Measurements from ENCODE around the gene TIMP2. TPM values are rescaled to one million over a fixed set of nuclear protein-coding genes. Genes with fewer than 3 reads are reported as not detected.

The TIMP2 gene
- total RNA-seq, 1 experiment from 2014 or later = 62.4 TPM

- POLR2A ChIA-PET = no interaction called here
- Histone ChIP-seq H3K9me3 (ENCODE audit: control insufficient read depth, insufficient read depth, low read depth, low read length) (no peaks in the 10 kb centered on the region), H3K27ac (ENCODE audit: low read length) (no peak overlapping the region), H3K27me3 (ENCODE audit: control insufficient read depth, insufficient read depth, low read length) (no peaks in the 10 kb centered on the region), H3K36me3 (ENCODE audit: control insufficient read depth, insufficient read depth, low read length) (peaks cover 25% of the 10 kb centered on the region), H3K4me3 (ENCODE audit: low read depth in 2 of 2, low read length in 2 of 2) (no peak overlapping the region), H3K4me1 (ENCODE audit: control insufficient read depth, insufficient read depth, low read length) (no peaks in the 10 kb centered on the region)
- ATAC-seq (no peak), DNase-seq (ENCODE audit: low read depth, low spot score) (no peak)
- TF ChIP-seq POLR2AphosphoS5 (IDR thresholded peaks at IDR 0.05; ENCODE audit: low read depth, low read length) = no peak
- TF ChIP-seq TCF7L2 (IDR thresholded peaks at IDR 0.05; ENCODE audit: low read depth, low read length) = no peak
- no peak for TF ChIP-seq CTCF (IDR thresholded peaks at IDR 0.05)
- TF ChIP-seq SIN3A (IDR thresholded peaks at IDR 0.05; ENCODE audit: borderline replicate concordance, insufficient read depth, low read depth, low read length) = no peak
- no peak for TF ChIP-seq REST (IDR thresholded peaks at IDR 0.05; ENCODE audit: insufficient read depth in 1 of 2, low read depth in 2 of 2, low read length in 1 of 2)
- intact Hi-C loops (cut with micrococcal nuclease; ENCODE audit: unreplicated experiment) (no loop called here), in situ Hi-C loops (cut with HindIII; ENCODE audit: low pct_unique_long_range_greater_than_20kb, low sequenced_read_pairs) (loop anchor here (25.0 kb wide), 1 partner anchor 338 kb away; no protein-coding TSS in a partner anchor)
- no TSS peak for BruUV-seq (replicated peaks)
- CTCF ChIA-PET = no interaction called here
These were observed 99.5 kb downstream of the TIMP2 start for GRCh38 chr17:78825696-78826095.

DNA sequence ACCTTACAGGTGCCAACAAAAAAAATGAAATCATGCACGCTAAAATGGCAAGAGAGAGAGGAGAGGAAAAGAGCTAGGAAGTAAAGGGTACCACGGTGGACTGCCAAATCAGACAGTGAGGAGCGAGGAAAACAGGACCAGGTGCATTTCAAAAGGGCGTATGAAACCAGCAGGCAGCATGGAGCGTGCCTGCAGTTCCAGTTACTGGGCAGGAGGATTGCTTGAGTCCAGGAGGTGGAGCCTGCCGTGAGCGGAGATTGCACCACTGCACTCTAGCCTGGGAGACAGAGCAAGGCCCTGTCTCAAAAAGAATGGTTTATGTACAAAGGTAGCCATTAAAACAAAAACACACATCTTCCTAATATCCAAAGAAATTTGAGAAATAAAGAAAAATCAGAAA, 100.9 kb downstream of the TIMP2 start:
- Histone ChIP-seq H3K9me3 (ENCODE audit: control insufficient read depth, insufficient read depth, low read depth, low read length) (no peaks in the 10 kb centered on the region), H3K36me3 (ENCODE audit: control insufficient read depth, insufficient read depth, low read length) (peaks cover 24% of the 10 kb centered on the region), H3K27ac (ENCODE audit: low read length) (no peak overlapping the region), H3K27me3 (ENCODE audit: control insufficient read depth, insufficient read depth, low read length) (no peaks in the 10 kb centered on the region), H3K4me3 (ENCODE audit: low read depth in 2 of 2, low read length in 2 of 2) (no peak overlapping the region), H3K4me1 (ENCODE audit: control insufficient read depth, insufficient read depth, low read length) (no peaks in the 10 kb centered on the region)
- no TSS peak for BruUV-seq (replicated peaks)
- in situ Hi-C loops (cut with HindIII; ENCODE audit: low pct_unique_long_range_greater_than_20kb, low sequenced_read_pairs) (no loop called here), intact Hi-C loops (cut with micrococcal nuclease; ENCODE audit: unreplicated experiment) (no loop called here)
- TF ChIP-seq SIN3A (IDR thresholded peaks at IDR 0.05; ENCODE audit: borderline replicate concordance, insufficient read depth, low read depth, low read length) (no peak), POLR2AphosphoS5 (IDR thresholded peaks at IDR 0.05; ENCODE audit: low read depth, low read length) (no peak), CTCF (IDR thresholded peaks at IDR 0.05) (no peak), TCF7L2 (IDR thresholded peaks at IDR 0.05; ENCODE audit: low read depth, low read length) (no peak), REST (IDR thresholded peaks at IDR 0.05; ENCODE audit: insufficient read depth in 1 of 2, low read depth in 2 of 2, low read length in 1 of 2) (no peak)
- ChIA-PET CTCF (interaction anchor here (0.5 kb wide), 1 partner anchor 24 kb away, joined by 3 read pairs; no protein-coding TSS in a partner anchor), POLR2A (no interaction called here)
- DNase-seq (ENCODE audit: low read depth, low spot score) (no peak), ATAC-seq (no peak)
